SU-DHL-6 (cell line): ENCODE data around the gene RBFOX1.

Experiments
- H2AFZ ChIP-seq: fragments of 200-600 bp; sonication (generic); 2 replicates; pipeline ENCODE4 v1.6.1; 2014; ENCODE audit warnings: low read depth, mild to moderate bottlenecking, moderate library complexity, mixed read lengths, antibody characterized with exemption, low read length; ENCODE audit not compliant: severe bottlenecking
- H3F3A ChIP-seq: fragments of 200-600 bp; shearing (Covaris generic); 2 replicates; pipeline ENCODE4 v1.6.0; 2016; ENCODE audit warnings: antibody characterized with exemption, mild to moderate bottlenecking; ENCODE audit not compliant: insufficient read depth
- H3K27ac ChIP-seq: fragments of 200-600 bp; sonication (generic); 2 replicates; pipeline ENCODE4 v1.5.1; 2016; ENCODE audit warnings: low read depth, mild to moderate bottlenecking, low read length, moderate library complexity, mixed read lengths
- H3K27me3 ChIP-seq: fragments of 200-600 bp; sonication (generic), shearing (Covaris generic); 2 replicates; pipeline ENCODE4 v1.6.0; 2014; ENCODE audit warnings: mild to moderate bottlenecking, low read length
- H3K36me3 ChIP-seq: fragments of 200-600 bp; sonication (generic); 2 replicates; pipeline ENCODE4 v1.6.1; 2014; ENCODE audit warnings: mild to moderate bottlenecking, low read length, mixed read lengths
- H3K4me2 ChIP-seq: fragments of 300-600, 200-600 bp; shearing (Covaris generic), sonication (generic); 2 replicates; pipeline ENCODE4 v1.6.0; 2014; ENCODE audit warnings: low read length, low read depth, mild to moderate bottlenecking; ENCODE audit not compliant: poor library complexity, severe bottlenecking
- H3K4me3 ChIP-seq: fragments of 200-600 bp; sonication (generic); 2 replicates; pipeline ENCODE4 v1.5.1; 2014; ENCODE audit warnings: antibody characterized with exemption, low read length, mild to moderate bottlenecking, mixed read lengths; ENCODE audit not compliant: insufficient read depth, poor library complexity, severe bottlenecking
- H3K79me2 ChIP-seq: fragments of 200-600 bp; sonication (generic); 2 replicates; pipeline ENCODE4 v1.6.1; 2014; ENCODE audit warnings: mild to moderate bottlenecking, low read length, moderate library complexity; ENCODE audit not compliant: insufficient read depth
- H3K9ac ChIP-seq: fragments of 200-600 bp; sonication (generic); 2 replicates; pipeline ENCODE4 v1.7.0; 2014; ENCODE audit warnings: mild to moderate bottlenecking, low read length
- H3K9me2 ChIP-seq: fragments of 200-600 bp; sonication (generic); replicated peaks from 2 replicates; pipeline ENCODE4 v1.6.1; 2014; ENCODE audit warnings: low read length; ENCODE audit not compliant: insufficient read depth
- H3K9me3 ChIP-seq: fragments of 200-600 bp; sonication (generic); 2 replicates; pipeline ENCODE4 v1.6.1; 2014; ENCODE audit warnings: low read length, mixed read lengths; ENCODE audit not compliant: insufficient read depth
- H4K20me1 ChIP-seq: fragments of 200-600 bp; sonication (generic); 2 replicates; pipeline ENCODE4 v1.6.1; 2014; ENCODE audit warnings: low read depth, mild to moderate bottlenecking, antibody characterized with exemption, low read length, moderate library complexity, mixed read lengths
- CTCF ChIP-seq: fragments of 200-600 bp; sonication (generic); IDR thresholded peaks from one replicate; pipeline ENCODE4 v1.5.1; 2017; ENCODE audit warnings: antibody characterized with exemption, mild to moderate bottlenecking, low read length, moderate library complexity; ENCODE audit not compliant: insufficient read depth, poor library complexity, severe bottlenecking
- EZH2phosphoT487 ChIP-seq: fragments of 200-600 bp; sonication (generic), shearing (Covaris generic); conservative IDR thresholded peaks from 2 replicates; pipeline ENCODE4 v1.6.1; 2018; ENCODE audit warnings: mild to moderate bottlenecking, antibody characterized with exemption, low read length, moderate library complexity, mixed read lengths

Gene RBFOX1

GRCh38 chr16:7420079-7420478, 87.4 kb downstream of the RBFOX1 start:
- Histone ChIP-seq H3K79me2 (no peaks in the 10 kb centered on the region), H3K9me3 (no peaks in the 10 kb centered on the region), H3K9ac (no peak overlapping the region), H3K27me3 (no peaks in the 10 kb centered on the region), H4K20me1 (no peaks in the 10 kb centered on the region), H3F3A (no peaks in the 10 kb centered on the region), H3K27ac (no peak overlapping the region), H2AFZ (no peak overlapping the region), H3K36me3 (no peaks in the 10 kb centered on the region), H3K4me3 (no peak overlapping the region), H3K9me2 (no peaks in the 10 kb centered on the region), H3K4me2 (no peak overlapping the region)
- TF ChIP-seq EZH2phosphoT487: no peak
- no peak for TF ChIP-seq CTCF

- no peak overlapping the region for H3K4me2 ChIP-seq
- H2AFZ ChIP-seq: no peak overlapping the region
- no peaks in the 10 kb centered on the region for H3K9me3 ChIP-seq
- no peak overlapping the region for H3K9ac ChIP-seq
- no peaks in the 10 kb centered on the region for H3K27me3 ChIP-seq
- no peaks in the 10 kb centered on the region for H3K79me2 ChIP-seq
- no peaks in the 10 kb centered on the region for H3K9me2 ChIP-seq
- no peaks in the 10 kb centered on the region for H3K36me3 ChIP-seq
- H4K20me1 ChIP-seq: no peaks in the 10 kb centered on the region
- no peaks in the 10 kb centered on the region for H3F3A ChIP-seq
- H3K27ac ChIP-seq: no peak overlapping the region
- H3K4me3 ChIP-seq: no peak overlapping the region
- no peak for TF ChIP-seq EZH2phosphoT487
- TF ChIP-seq CTCF: no peak
Observed at GRCh38 chr16:7420843-7421242, 88.2 kb downstream of the RBFOX1 start.

- Histone ChIP-seq H3K4me3 (no peak overlapping the region), H4K20me1 (no peaks in the 10 kb centered on the region), H3K27me3 (no peaks in the 10 kb centered on the region), H3K79me2 (no peaks in the 10 kb centered on the region), H3K9me2 (no peaks in the 10 kb centered on the region), H3F3A (no peaks in the 10 kb centered on the region), H3K9me3 (no peaks in the 10 kb centered on the region), H3K27ac (no peak overlapping the region), H3K9ac (no peak overlapping the region), H2AFZ (no peak overlapping the region), H3K4me2 (no peak overlapping the region), H3K36me3 (no peaks in the 10 kb centered on the region)
- no peak for TF ChIP-seq CTCF
- TF ChIP-seq EZH2phosphoT487: no peak
Observed at GRCh38 chr16:7421578-7421977, 88.9 kb downstream of the RBFOX1 start.
